C4-2B (cell line): Measurements from ENCODE around the gene PPARA.

Experiments
- ZFX ChIP-seq: fragments of 450-650 bp; IDR thresholded peaks from 2 replicates; pipeline ENCODE4 v1.6.1; 2017
- TF ChIP-seq, protein P1 (sequence below): fragments of 450-650 bp; conservative IDR thresholded peaks from 2 replicates; pipeline ENCODE4 v1.5.1; 2017; ENCODE audit warnings: mild to moderate bottlenecking

DNA sequence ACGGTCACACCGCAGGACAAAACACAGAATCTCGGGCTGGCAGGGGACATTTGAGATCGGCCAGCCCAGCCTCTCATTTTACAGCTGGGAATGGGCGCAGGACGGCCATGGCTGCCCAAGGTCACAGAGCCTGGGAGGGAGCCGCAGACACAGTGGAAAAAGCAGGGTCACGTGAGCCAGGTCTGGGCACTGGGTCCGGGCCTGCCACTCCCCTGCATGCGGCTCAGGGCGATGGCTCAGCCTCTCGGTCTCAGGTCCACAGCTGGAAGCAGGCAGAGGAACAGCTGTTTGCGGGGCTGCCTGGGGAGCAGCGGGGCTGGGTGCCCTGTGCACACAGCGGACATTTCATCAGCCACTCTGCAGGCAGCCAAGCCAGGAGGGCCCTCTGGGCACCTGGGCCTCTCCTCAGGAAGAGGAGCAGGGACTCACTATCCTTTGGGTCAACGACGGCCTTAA, 10.4 kb upstream of the PPARA start:
- TF ChIP-seq, protein P1, sequence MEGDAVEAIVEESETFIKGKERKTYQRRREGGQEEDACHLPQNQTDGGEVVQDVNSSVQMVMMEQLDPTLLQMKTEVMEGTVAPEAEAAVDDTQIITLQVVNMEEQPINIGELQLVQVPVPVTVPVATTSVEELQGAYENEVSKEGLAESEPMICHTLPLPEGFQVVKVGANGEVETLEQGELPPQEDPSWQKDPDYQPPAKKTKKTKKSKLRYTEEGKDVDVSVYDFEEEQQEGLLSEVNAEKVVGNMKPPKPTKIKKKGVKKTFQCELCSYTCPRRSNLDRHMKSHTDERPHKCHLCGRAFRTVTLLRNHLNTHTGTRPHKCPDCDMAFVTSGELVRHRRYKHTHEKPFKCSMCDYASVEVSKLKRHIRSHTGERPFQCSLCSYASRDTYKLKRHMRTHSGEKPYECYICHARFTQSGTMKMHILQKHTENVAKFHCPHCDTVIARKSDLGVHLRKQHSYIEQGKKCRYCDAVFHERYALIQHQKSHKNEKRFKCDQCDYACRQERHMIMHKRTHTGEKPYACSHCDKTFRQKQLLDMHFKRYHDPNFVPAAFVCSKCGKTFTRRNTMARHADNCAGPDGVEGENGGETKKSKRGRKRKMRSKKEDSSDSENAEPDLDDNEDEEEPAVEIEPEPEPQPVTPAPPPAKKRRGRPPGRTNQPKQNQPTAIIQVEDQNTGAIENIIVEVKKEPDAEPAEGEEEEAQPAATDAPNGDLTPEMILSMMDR, result no peak
- no peak for TF ChIP-seq ZFX
